Fibroblast of mammary gland (primary cell): ENCODE results near the gene RNF6.

Experiments used
- DNase-seq: peaks from one replicate; pipeline ENCODE4 v3.0.0-alpha.2; 2010; ENCODE audit warnings: low read depth
- H3K4me3 ChIP-seq: 2 replicates; pipeline ENCODE4 v1.5.1; 2011; ENCODE audit warnings: low read depth, mild to moderate bottlenecking, low read length, moderate library complexity; ENCODE audit not compliant: control insufficient read depth
- CTCF ChIP-seq: conservative IDR thresholded peaks from 2 replicates; pipeline ENCODE4 v1.5.1; 2011; ENCODE audit warnings: low read depth, low read length, inconsistent platforms; ENCODE audit not compliant: control insufficient read depth, insufficient read depth

The RNF6 gene

GRCh38 chr13:26247608-26248007, 25.5 kb upstream of the RNF6 start:
- no peak for TF ChIP-seq CTCF
- DNase-seq: peak; percentile 25
- no peak overlapping the region for H3K4me3 ChIP-seq

GRCh38 chr13:26247011-26247410, 24.9 kb upstream of the RNF6 start:
- H3K4me3 ChIP-seq: no peak overlapping the region
- DNase-seq: no peak
- no peak for TF ChIP-seq CTCF

- H3K4me3 ChIP-seq: no peak overlapping the region
- DNase-seq: no peak
- no peak for TF ChIP-seq CTCF
These were observed 24.0 kb upstream of the RNF6 start for GRCh38 chr13:26246154-26246553.

GRCh38 chr13:26236296-26236695, 14.2 kb upstream of the RNF6 start:
- no peak for DNase-seq
- TF ChIP-seq CTCF: no peak
- H3K4me3 ChIP-seq: no peak overlapping the region

- H3K4me3 ChIP-seq: no peak overlapping the region
- DNase-seq: no peak
- no peak for TF ChIP-seq CTCF
These were observed 8.6 kb upstream of the RNF6 start for GRCh38 chr13:26230703-26231102.

GRCh38 chr13:26229080-26229615, 7.0 kb upstream of the RNF6 start:
- H3K4me3 ChIP-seq: no peak overlapping the region
- no peak for TF ChIP-seq CTCF
- no peak for DNase-seq

GRCh38 chr13:26228096-26228495, 6.0 kb upstream of the RNF6 start:
- no peak for TF ChIP-seq CTCF
- DNase-seq: no peak

More at GRCh38 chr13:26228096-26228495, 6.0 kb upstream of the RNF6 start:
- H3K4me3 ChIP-seq: no peak overlapping the region
